DMS114 treated with DMSO at 0.1 percent for 48 hours (cell line): Measurements from ENCODE around the gene ARX.

Experiments used
- DNase-seq: peaks from one replicate; lab custom pipeline; 2025; ENCODE audit not compliant: unreplicated experiment; lab: John Stamatoyannopoulos, UW

Gene ARX

DNA sequence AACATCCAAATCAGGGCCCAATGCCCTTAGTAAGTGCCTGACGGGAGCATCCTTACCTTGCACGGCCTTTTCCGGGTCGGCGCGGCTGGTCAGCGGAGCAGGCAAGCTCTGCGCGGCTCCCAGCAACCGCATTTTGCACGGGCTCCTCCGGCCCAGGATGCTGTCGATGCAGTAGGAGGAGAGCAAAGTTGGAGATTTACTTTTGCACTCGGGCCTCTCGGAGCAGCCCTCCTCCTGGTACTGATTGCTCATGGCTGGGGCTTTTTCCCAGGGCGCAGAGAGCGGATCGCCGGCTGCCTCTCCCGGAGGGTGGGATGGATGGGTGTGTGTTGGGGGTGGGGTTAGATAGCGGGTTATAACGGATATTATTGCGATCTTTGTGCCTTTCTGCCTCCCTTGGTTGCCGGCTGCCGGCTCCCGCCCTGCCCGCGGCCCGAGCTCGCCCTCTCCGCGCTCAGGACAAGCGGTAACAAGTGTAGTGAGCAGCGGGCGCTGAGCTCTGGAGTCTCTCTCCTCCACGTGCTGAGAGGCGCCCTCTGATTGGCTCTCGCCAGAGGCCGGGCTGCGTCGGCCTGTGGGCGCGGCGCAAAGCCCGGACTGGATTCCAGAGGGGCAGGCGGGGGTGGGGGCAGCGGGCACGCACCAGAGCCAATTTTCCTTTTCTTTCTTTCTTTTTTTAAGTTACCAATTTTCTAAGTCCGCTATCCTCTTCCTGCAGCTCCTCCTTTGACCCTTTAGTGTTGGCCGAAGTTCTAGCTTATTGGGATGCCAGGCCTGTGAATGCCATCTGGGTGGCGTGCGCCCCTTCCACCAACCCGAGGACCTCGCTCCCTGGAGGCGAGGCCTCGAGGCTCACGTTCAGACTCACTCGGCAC, at the start of gene ARX:
Gene ARX (minus strand): TSS at position 480 of the 875 bp plus-strand sequence. CDS start 228 bp downstream, at position 252.
- no peak for DNase-seq

DNA sequence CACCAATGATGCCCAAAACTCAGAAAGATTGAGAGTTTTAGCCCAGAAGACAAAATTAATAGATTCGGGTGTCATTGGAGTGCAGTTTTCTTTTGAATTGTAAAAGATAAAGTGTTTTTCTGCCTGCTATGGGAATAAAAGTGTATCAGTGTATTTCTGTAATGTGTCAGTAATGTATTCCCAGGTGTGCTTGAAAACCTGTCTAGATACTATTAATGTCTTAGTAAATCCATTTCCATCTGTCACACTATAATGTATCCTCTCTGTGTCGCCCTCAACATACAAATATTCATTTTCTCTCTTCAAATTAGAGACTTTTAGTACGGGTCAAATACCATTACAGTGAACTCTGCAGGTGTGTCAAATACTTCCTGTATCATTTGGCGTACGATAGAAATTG, 43.5 kb upstream of the ARX start:
- DNase-seq, result no peak

DNA sequence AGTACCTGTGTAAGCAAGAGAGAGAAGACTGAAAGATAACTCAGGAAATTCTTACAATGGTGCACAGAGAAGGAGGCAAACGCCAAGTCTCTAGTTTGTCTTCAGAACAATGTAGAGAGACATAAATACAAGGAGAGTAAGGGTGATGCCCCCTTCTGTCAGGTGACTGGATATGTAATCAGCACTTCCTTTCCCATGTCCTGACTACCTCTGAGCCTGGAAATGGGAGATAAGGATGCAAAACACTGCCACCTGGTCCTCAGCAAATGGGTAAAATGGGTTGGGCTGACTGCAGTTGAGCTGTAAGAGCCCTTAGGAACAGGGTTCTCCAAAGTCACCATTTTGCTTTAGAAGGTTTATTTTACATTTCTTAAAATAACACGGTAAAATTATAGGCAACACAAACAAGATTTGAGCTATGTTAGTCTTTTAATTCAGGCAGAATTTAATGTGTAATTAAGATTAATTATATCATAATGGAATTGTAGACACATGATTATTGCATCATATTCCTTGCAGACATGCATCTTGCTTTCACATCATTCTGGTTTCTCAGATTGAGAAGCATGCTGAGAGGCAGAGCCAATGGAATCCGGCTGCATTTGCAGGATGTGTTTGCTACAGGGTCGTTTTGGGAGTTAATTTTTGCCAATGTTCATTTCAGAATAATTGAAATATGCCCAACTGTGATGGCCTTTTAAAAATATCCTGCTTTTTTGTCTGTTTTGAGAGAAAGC, 37.2 kb upstream of the ARX start:
- DNase-seq, result no peak

DNA sequence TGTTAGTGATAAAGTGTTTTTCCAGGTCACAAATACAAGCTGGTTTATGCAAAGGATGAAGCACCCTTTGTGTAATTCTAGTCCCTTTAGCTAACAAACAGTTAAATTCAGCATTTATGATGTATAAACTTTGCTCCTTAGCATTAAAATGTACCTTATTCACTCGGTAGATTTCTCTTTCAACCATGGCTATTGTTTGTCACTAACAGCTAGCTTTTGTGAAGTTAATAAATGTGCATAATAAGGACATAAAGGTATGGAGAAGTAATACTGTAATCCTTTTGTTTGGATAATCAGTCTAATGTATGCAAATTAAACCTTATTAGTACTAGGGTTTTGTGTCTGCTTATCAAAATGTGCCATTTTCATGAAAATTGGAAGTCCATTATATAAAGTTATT, 34.2 kb upstream of the ARX start:
- no peak for DNase-seq

DNA sequence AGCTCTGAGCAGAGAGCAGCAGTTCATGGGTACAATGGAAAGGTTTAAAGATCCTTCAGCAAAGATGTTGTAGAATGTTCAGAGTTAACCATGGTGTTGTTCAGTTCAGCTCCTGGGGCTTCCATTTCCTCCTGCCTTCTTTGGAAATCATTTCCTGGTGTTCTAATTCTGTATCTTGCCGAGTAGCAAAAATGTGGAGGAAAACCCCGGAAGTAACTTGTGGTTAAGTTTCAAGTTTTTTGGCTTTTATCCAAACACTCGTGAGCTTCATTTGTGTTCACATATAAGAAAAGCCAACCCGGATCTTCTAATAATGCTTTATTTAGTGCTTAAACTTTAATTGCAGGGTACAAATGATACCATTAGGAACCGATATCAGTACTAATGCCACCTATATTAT, 33.6 kb upstream of the ARX start:
- no peak for DNase-seq

DNA sequence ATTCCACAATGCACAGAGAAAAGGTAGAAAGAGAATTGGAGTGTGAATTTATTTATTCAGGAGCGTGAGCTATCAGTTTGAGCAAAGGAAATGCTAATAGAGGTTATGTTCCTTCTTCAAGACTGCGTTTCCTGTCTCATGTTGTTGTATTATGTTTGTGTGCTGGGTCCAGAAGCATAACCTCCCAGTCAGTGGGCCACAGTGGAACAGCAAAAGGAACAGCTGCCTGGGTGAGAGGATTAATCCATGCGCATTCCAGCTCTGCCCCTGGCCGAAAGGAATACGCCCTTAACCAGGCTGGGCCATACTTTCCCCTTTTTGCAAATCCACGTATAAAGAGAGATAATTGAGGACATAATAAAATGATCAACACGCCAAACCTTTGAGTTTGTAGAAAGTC, 32.4 kb upstream of the ARX start:
- no peak for DNase-seq

DNA sequence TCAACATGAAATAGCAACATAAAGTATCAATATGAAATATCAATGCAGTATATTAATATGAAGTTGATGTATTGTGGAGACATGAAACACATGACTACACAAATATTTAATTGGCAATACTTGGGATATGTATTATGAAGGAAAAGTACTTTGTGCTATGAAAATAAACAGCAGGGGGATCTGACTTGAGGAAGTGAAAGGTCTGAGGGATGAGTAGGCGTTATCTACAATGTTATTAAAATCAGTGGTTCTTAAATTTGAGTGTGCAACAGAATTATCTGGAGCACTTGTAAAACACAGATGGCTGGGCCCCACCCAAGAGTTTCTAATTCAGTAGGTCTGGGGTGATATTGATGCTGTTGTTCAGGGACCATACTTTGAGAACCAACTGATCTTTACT, 27.4 kb upstream of the ARX start:
- no peak for DNase-seq

DNA sequence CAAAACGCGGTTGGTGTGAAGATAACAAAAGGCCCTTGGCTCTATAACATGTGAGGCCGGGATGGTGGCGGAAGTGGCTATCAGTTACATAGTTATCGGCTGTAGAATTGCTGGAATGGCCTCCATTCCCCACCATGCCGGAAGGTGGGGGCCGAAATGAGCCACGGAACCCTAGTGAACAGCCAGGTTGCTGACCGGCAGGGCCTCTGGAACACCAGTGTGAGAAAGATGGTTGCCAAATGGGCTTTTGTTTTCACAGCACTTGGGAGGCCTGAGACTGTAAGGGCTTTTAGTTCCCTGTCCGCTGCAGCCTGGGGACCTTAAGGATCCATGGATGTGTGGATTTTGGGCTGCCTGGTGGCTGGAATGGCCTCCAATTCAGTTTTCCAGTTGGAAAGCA, 23.3 kb upstream of the ARX start:
- no peak for DNase-seq

DNA sequence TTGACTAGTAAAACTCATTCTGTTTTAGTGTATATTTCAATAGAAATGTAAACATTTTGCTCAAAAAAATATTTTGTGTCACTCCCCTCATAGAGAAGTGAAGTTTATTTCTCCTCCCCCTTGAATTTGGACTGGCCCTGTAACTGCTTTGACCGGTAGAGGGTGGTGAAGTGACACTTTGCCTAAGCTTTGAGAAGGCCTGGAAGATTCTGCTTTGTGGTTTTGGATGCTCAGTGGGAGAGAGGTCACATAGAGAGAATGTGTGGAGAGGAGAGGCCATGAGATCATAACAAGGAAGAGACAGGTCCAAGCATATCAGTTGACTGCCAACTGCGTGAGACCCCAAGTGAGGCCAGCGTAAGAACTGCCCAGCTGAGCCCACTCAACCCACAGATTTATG, 19.1 kb upstream of the ARX start:
- no peak for DNase-seq

DNA sequence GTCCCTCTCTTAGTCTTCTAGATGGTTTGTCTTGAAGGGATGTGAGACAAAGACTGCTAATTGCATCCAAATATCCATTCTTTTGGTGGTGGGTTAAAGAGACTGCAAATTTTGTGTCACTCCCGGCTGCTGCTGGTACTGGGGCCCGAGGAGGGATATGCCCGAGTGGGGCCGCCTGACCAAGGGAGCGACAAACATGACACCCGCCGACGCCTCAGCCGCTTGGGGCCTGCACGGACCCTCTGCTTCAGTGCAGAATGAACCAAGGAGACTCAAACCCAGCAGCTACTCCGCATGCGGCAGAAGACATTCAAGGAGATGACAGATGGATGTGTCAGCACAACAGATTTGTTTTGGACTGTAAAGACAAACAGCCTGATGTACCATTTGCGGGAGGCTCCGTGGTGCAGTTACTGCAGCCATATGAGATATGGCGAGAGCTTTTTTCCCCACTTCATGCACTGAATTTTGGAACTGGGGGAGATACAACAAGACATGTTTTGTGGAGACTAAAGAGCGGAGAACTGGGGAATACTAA, 13.6 kb upstream of the ARX start:
- DNase-seq, result no peak

DNA sequence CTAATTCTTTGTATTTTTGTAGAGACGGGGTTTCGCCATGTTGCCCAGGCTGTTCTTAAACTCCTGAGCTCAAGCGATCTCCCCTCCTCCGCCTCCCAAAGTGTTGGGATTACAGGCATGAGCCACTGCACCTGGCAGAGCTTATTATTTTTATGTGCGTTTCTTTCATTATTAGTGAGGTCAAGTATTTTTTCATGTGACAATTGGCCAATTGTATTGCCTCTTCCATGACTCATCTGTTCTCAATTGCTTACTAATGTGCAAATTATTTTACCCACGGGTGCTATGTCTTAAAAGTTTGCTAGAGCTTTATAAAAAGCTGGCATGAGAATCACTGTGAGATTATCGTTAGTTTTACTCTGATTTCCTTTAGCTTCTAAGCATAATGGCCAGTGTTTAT, 13.0 kb upstream of the ARX start:
- no peak for DNase-seq

DNA sequence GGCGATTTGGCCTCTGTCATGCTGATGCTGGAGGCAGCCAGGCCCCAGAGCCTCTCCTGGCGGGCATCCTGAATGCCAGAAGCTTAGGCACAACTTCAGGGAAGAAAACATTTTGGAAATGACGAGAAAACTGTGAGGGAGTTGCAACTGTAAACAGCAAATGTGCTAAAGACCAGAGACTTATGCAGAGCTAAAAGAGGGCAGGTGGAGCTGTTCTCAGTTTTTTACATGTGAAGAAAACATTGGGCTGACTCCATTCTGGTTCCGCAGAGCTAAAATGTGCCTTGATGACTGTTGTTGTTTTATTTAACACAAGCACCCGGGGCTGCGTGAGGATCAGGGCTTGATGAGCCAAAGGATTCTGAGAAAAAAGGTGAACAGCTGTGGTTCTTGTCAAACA, 10.8 kb upstream of the ARX start:
- DNase-seq, result no peak

DNA sequence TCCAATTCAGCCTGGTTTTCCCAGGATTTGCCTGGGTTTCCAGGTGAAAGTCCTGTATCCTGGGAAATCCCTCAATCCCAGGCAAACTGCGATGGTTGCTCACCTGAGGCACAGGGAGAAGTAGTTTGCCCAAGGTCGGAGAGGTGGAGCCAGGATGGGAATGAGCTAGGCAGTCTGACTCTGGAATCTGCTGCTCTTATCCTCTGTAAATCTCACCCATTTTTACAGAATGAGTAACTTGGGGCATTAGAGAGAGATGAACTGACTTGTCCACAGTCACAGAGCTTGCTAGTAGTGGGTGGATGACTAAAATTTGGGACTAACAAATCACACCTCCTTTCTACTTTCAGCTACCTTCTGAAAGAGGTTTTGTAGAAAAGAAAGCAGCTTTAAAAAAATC, 9.8 kb upstream of the ARX start:
- no peak for DNase-seq

DNA sequence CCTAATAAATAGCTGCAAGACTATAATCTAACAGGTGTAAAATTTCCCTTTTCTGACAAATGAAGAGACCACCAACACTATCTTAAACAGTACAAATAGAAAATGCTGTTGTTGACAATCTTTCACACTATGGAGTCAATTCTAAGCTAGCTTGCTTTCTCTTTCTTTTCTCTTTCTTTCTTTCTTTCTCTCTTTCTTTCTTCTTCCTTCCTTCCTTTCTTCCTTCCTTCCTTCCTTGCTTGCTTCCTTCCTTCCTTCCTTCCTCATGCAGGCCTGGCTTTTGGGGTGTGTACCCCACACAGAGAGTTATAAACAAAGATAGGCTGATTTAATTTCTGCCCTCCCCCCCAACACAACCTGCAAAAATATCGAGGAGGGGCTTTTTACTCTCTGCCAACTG, 8.1 kb upstream of the ARX start:
- DNase-seq, result no peak

DNA sequence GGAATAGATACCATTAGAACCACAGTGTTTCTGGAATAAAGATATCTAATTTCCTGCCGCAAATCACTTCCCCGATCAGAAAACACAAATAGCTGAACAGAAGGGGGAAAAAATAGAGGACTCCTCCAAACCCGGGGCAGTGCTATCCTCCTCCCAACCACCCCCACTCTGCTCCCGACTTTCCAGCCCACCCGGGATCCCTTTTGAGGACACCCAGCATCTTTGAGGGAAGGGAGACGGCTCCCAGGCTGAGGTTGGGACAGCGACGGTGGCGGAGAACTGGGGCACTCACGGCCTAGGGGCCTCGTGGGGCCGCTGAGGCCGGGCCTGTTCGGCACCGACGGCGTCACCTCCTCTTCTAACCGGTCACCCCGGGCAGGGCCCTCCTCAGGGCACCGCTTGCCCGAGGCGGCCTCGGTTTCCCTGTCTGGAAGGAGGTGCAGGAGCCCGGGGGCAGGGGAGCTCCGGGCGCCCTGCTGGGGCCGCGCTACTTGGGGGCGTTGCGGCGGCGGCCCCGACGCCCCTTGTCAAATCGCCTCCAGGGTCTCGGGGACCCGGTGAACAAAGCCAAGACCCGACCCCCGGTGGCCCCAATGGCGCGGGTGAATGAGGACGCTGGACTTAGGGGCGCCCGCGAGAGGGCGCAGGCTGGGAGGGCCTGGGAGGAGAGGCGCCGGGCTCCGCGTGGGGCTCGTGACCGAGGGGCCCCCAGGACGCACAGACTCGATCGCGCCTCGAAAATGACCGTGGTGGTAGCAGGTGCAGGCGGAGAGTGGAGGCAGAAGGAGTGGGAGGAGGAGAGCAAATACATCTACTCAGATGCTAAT, 6.9 kb upstream of the ARX start:
- DNase-seq, result no peak

DNA sequence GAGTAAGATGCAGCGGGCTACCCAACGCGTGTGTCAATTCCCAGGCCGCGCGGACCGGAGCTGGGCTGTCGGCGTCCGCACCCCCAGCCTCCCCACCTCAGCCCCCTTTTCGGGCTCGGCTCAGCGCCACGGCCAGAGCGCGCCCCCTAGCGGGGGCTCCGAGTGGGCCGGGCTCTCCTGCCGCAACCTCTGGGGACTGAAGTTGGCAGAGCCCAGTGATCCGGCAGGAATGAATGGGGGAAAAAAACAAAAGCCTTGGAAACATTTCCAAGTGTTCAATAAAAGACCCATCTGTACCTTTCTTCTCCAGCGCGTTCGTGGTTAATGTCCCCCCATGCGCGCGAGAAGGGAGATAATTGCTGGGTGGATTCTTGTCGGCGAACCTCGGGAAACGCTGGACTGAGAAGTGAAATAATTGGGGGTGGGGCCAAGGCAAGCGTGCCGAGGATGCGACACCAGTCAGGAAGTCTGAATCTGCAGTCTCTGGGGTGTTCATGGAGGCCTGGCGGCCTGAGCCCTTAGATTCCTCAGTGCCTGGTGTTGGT, 5.2 kb upstream of the ARX start:
- DNase-seq, result no peak

DNA sequence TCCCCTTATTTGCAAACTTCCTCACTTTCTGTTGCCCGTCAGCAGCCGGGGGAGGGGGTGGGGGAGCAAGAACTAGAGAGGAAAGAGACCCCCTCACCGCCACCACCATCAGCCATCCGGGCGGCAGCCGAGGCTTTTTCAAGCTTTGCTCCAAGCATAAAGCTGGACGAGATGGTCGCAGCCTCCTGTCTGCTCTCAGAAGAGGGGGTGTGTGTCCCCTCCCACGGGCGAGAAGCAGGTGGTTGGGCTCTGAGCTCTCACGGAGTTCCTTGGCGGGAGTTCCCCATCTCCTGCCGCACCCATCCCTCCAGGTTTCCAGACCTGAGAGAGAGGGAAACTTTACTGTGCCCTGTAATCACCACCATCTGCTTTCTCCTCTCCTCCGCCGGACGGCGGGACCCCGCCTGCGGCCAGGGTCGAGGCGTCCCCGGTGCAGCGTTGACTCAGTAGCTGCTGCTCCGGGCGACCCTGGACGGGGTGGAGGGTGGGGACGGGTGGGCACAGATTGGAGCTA, 4.7 kb upstream of the ARX start:
- DNase-seq, result no peak

DNA sequence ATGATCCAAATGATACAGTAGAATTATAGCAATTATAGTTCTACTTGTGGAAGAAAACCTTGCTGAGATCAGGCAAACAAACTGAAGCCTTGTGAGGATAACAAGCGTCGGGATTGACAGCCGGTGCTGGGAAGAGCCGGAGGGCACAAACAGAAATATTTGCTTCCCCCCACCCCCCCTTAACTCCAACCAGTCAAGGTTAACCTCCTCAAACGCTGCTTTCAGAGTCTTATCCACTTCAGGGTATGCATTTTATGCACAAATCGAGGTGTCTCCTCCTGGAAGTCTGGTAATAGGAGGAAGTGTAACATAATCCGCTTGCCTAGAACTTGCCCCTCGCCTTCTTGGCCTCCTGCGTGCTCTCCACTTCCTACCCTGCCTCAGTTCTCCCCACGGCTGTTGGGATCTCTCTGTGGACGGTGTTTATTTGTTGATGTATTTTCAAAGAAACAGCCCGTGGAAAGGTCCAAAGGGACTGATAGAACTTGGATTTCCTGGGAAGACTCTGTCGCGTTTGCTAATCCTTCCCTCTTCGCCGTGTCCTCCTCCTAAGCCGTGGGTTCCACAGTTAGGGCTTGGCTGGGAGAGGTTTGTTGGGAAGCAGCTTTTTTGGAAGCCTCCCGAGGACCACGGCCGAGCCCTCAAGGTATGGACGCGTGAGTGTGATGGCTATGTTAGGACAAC, 4.1 kb upstream of the ARX start:
- peak; percentile 7 for DNase-seq

DNA sequence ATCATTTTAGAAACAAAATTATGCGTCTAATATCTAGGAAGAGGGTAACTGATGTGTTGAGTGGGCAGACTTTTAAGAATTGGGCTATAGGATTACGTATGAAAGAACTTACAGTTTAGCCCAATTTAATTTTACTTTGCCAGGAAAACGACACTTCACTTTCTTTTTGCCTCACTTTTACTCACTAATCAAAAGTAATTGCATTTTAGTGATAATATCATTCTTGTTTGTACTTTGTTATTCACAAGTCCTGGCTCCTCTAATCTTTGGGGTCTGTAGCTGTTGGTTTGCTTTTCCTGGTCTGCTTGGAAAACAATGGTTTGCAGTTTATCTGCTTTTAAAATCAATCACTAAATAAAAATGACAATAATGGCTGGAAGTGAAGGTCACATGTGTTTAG, 2.9 kb upstream of the ARX start:
- no peak for DNase-seq

DNA sequence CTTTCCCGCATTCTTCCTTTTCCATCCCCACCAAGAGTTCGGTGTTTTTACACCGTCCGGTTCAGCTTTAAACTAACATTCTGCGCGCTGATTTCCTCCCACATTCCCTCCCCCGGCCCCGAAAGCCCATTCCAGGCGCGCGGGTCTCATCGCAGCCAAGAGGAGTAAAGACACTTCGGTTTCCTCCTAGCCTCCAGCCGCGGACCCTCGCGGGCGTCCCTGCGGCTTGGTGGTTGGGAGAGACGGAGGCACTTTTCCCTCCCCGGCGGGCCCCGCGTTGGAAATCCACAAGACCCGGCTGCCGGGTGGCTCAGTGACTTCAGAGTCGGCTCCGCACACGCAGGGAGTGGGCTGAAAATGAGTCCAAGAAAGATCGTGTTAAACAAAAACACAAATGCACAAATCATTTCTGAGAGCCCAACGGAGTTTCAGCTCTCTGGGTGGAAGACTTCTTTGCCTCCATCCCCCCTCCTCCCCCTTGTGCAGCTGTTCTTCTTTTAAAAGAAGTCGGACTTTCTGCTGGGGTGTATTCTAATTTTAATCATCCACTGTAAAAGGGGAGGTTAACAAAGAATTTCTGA, 2.0 kb upstream of the ARX start:
- no peak for DNase-seq
